Measurements from ENCODE around the gene MAGIX. TPM values are rescaled to one million over a fixed set of nuclear protein-coding genes. Genes with fewer than 3 reads are reported as not detected.
A peak's percentile ranks its signal among the peaks of the same experiment; 100 is the strongest.

The MAGIX gene
- total and polyA plus RNA-seq, 8 donors: 1.6 to 9.4 (median 2.4) TPM

GRCh38 chrX:49153467-49153866 lies 9.1 kb upstream of the MAGIX start:
- H3K27ac ChIP-seq: no peak overlapping the region
- no peak for TF ChIP-seq CTCF (IDR thresholded peaks at IDR 0.05)
- ATAC-seq (no peak), DNase-seq (no peak)
- intact Hi-C loops (cut with DNase I): no loop called here
- no peaks in the 10 kb centered on the region for H3K27me3 ChIP-seq
- H3K9me3 ChIP-seq: no peaks in the 10 kb centered on the region
- peaks cover 0 to 6% of the 10 kb centered on the region in 2 donors for H3K4me1 ChIP-seq
- no peaks in the 10 kb centered on the region for H3K36me3 ChIP-seq
- H3K4me3 ChIP-seq: no peak overlapping the region

GRCh38 chrX:49155243-49155899 lies 7.2 kb upstream of the MAGIX start:
- H3K36me3 ChIP-seq: no peaks in the 10 kb centered on the region
- H3K9me3 ChIP-seq: no peaks in the 10 kb centered on the region
- intact Hi-C loops (cut with DNase I): no loop called here
- peak; percentile 74 for ATAC-seq
- no peak for TF ChIP-seq CTCF (IDR thresholded peaks at IDR 0.05)
- H3K27me3 ChIP-seq: no peaks in the 10 kb centered on the region
- H3K4me1 ChIP-seq: peaks cover 0 to 6% of the 10 kb centered on the region in 2 donors
- peak overlapping the region; percentile 19 to 45 for H3K4me3 ChIP-seq
- H3K27ac ChIP-seq: peak overlapping the region; percentile 90 to 95
- DNase-seq: peak in 2 of 4 donors; percentile 66 to 74

- H3K36me3 ChIP-seq: no peaks in the 10 kb centered on the region
- intact Hi-C loops (cut with DNase I): no loop called here
Measured at GRCh38 chrX:49155900-49156837, 6.4 kb upstream of the MAGIX start.

GRCh38 chrX:49157194-49157593 lies 5.4 kb upstream of the MAGIX start:
- no peak for DNase-seq
- Histone ChIP-seq H3K4me1 (peaks cover 0 to 6% of the 10 kb centered on the region in 2 donors), H3K27ac (no peak overlapping the region), H3K36me3 (no peaks in the 10 kb centered on the region), H3K9me3 (no peaks in the 10 kb centered on the region), H3K27me3 (no peaks in the 10 kb centered on the region), H3K4me3 (no peak overlapping the region)
- no peak for TF ChIP-seq CTCF (IDR thresholded peaks at IDR 0.05)
- no peak for ATAC-seq
- intact Hi-C loops (cut with DNase I): no loop called here

More at GRCh38 chrX:49155900-49156837, 6.4 kb upstream of the MAGIX start:
- TF ChIP-seq CTCF (IDR thresholded peaks at IDR 0.05): peak; percentile 58 to 81
- H3K27ac ChIP-seq: peak overlapping the region; percentile 90 to 95
- no peaks in the 10 kb centered on the region for H3K9me3 ChIP-seq
- DNase-seq: peak; percentile 76 to 96 (median 91)
- H3K27me3 ChIP-seq: no peaks in the 10 kb centered on the region
- peak overlapping the region; percentile 27 to 45 for H3K4me3 ChIP-seq
- ATAC-seq: peak; percentile 96
- H3K4me1 ChIP-seq: peaks cover 0 to 6% of the 10 kb centered on the region in 2 donors

- intact Hi-C loops (cut with DNase I): no loop called here
- DNase-seq: no peak
- TF ChIP-seq CTCF (IDR thresholded peaks at IDR 0.05): no peak
- no peaks in the 10 kb centered on the region for H3K27me3 ChIP-seq
- H3K27ac ChIP-seq: no peak overlapping the region
- no peaks in the 10 kb centered on the region for H3K36me3 ChIP-seq
- no peak for ATAC-seq
- peaks cover 0 to 5% of the 10 kb centered on the region in 2 donors for H3K4me1 ChIP-seq
- H3K9me3 ChIP-seq: no peaks in the 10 kb centered on the region
- no peak overlapping the region for H3K4me3 ChIP-seq
Measured at GRCh38 chrX:49160908-49161307, 1.6 kb upstream of the MAGIX start.
